GM19324 (cell line): ENCODE data around the gene KXD1.
A peak's percentile ranks its signal among the peaks of the same experiment; 100 is the strongest.
"Not testable (repeated sequence)": the region's sequence is repeated elsewhere in the genome, so short reads cannot be mapped to it uniquely, and the experiment has no call there.

ENCODE experiments used
- ATAC-seq: cut with Tn5 transposase; IDR thresholded peaks from one replicate; pipeline ENCODE4 v1.9.1; 2021; ENCODE audit warnings: mild to moderate bottlenecking, moderate library complexity; ENCODE audit not compliant: unreplicated experiment, low FRiP score

Gene KXD1

GRCh38 chr19:18557411-18558201 lies at the start of gene KXD1:
Gene KXD1 (plus strand): TSS chr19:18557870. CDS start chr19:18562057, 4,187 bp downstream.
- ATAC-seq: peak; percentile 97

GRCh38 chr19:18508585-18508984 lies 49.1 kb upstream of the KXD1 start:
- ATAC-seq: no peak

GRCh38 chr19:18510216-18510615 lies 47.5 kb upstream of the KXD1 start:
- ATAC-seq: no peak

- ATAC-seq: no peak
These were observed 43.8 kb upstream of the KXD1 start for GRCh38 chr19:18513868-18514267.

GRCh38 chr19:18514800-18515682 lies 42.6 kb upstream of the KXD1 start:
- ATAC-seq: no peak

- no peak for ATAC-seq
These were observed 41.7 kb upstream of the KXD1 start for GRCh38 chr19:18515959-18516358.

- no peak for ATAC-seq
These were observed 40.1 kb upstream of the KXD1 start for GRCh38 chr19:18517606-18518005.

- no peak for ATAC-seq
These were observed 39.0 kb upstream of the KXD1 start for GRCh38 chr19:18518639-18519038.

- ATAC-seq: no peak
These were observed 37.5 kb upstream of the KXD1 start for GRCh38 chr19:18519962-18520847.

GRCh38 chr19:18520848-18521691 lies 36.6 kb upstream of the KXD1 start:
- ATAC-seq: no peak

GRCh38 chr19:18521692-18522123 lies 36.0 kb upstream of the KXD1 start, which contains the start of gene ELL:
Gene ELL (minus strand): TSS chr19:18522070. CDS start chr19:18522055, 15 bp downstream.
- peak; percentile 18 for ATAC-seq

GRCh38 chr19:18522124-18522861 lies 35.4 kb upstream of the KXD1 start:
- peak; percentile 93 for ATAC-seq

- ATAC-seq: not testable (repeated sequence)
These were observed 34.7 kb upstream of the KXD1 start for GRCh38 chr19:18522862-18523440.

GRCh38 chr19:18523841-18524240 lies 33.8 kb upstream of the KXD1 start:
- ATAC-seq: no peak

- no peak for ATAC-seq
These were observed 31.4 kb upstream of the KXD1 start for GRCh38 chr19:18526316-18526715.

- no peak for ATAC-seq
These were observed 27.9 kb upstream of the KXD1 start for GRCh38 chr19:18529782-18530181.

- no peak for ATAC-seq
These were observed 26.2 kb upstream of the KXD1 start for GRCh38 chr19:18531485-18531884.

- ATAC-seq: no peak
These were observed 25.3 kb upstream of the KXD1 start for GRCh38 chr19:18532168-18532890.
